HCT116 (cell line): Measurements from ENCODE around the gene AMMECR1.

Experiments used
- EZH2 ChIP-seq: fragments of 200-600 bp; sonication (generic); IDR thresholded peaks from 2 replicates; pipeline ENCODE4 v1.6.1; 2017; ENCODE audit warnings: antibody characterized with exemption, mixed run types
- EZH2phosphoT487 ChIP-seq: fragments of 200-600 bp; IDR thresholded peaks from 2 replicates; pipeline ENCODE4 v1.6.1; 2018; ENCODE audit warnings: antibody characterized with exemption, borderline replicate concordance
- JUND ChIP-seq: IDR thresholded peaks from 2 replicates; pipeline ENCODE4 v1.6.1; 2012
- POLR2A ChIP-seq: IDR thresholded peaks from 2 replicates; pipeline ENCODE4 v1.7.0; 2011; ENCODE audit warnings: borderline replicate concordance; ENCODE audit not compliant: insufficient read depth, insufficient read length; ENCODE audit errors: extremely low read depth
- POLR2AphosphoS5 ChIP-seq: IDR thresholded peaks from 2 replicates; pipeline ENCODE4 v1.6.1; 2011; ENCODE audit warnings: mild to moderate bottlenecking, low read depth, low read length, moderate library complexity
- RAD21 ChIP-seq: IDR thresholded peaks from 2 replicates; pipeline ENCODE4 v1.6.1; 2012; ENCODE audit warnings: low read depth, mild to moderate bottlenecking
- REST ChIP-seq: IDR thresholded peaks from 2 replicates; pipeline ENCODE4 v1.6.1; 2012; ENCODE audit warnings: low read depth
- YY1 ChIP-seq: IDR thresholded peaks from 2 replicates; pipeline ENCODE4 v1.6.1; 2011; ENCODE audit warnings: low read length, low read depth, moderate library complexity, mild to moderate bottlenecking; ENCODE audit not compliant: insufficient replicate concordance; ENCODE audit errors: extremely low read depth
- ZBTB33 ChIP-seq: IDR thresholded peaks from 2 replicates; pipeline ENCODE4 v1.6.1; 2011; ENCODE audit warnings: mild to moderate bottlenecking, low read length, moderate library complexity; ENCODE audit not compliant: insufficient replicate concordance; ENCODE audit errors: extremely low read depth
- ZNF274 ChIP-seq: fragments of 200-500 bp; sonication (Bioruptor generic); IDR thresholded peaks from 2 replicates; pipeline ENCODE4 v1.6.1; 2014; ENCODE audit warnings: mild to moderate bottlenecking, low read depth, low read length, inconsistent platforms
- TF ChIP-seq, protein P1 (sequence below), 3 experiments: fragments of 200-600 bp in 1 of 3; sonication (generic) in 1 of 3; IDR thresholded peaks in 2 of 3; conservative IDR thresholded peaks in 1 of 3; 2 replicates each; pipeline ENCODE4 v1.5.1; 2012 to 2017; ENCODE audit warnings: low read depth in 2 of 3, low read length in 2 of 3, antibody characterized with exemption in 1 of 3, borderline replicate concordance in 1 of 3, control low read depth in 1 of 3, mild to moderate bottlenecking in 1 of 3, mixed read lengths in 1 of 3, mixed run types in 1 of 3, moderate library complexity in 1 of 3; ENCODE audit not compliant: insufficient read depth in 1 of 3

GRCh38 chrX:110250847-110251246 is 67.0 kb downstream of the AMMECR1 start:
- TF ChIP-seq, protein P1, sequence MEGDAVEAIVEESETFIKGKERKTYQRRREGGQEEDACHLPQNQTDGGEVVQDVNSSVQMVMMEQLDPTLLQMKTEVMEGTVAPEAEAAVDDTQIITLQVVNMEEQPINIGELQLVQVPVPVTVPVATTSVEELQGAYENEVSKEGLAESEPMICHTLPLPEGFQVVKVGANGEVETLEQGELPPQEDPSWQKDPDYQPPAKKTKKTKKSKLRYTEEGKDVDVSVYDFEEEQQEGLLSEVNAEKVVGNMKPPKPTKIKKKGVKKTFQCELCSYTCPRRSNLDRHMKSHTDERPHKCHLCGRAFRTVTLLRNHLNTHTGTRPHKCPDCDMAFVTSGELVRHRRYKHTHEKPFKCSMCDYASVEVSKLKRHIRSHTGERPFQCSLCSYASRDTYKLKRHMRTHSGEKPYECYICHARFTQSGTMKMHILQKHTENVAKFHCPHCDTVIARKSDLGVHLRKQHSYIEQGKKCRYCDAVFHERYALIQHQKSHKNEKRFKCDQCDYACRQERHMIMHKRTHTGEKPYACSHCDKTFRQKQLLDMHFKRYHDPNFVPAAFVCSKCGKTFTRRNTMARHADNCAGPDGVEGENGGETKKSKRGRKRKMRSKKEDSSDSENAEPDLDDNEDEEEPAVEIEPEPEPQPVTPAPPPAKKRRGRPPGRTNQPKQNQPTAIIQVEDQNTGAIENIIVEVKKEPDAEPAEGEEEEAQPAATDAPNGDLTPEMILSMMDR (IDR thresholded peaks at IDR 0.05 in 2 of 3, conservative IDR thresholded peaks at IDR 0.05 in 1 of 3; ENCODE audit: borderline replicate concordance in 1 of 3, insufficient read depth in 1 of 3, low read depth in 2 of 3, low read length in 2 of 3): no peak
- no peak for TF ChIP-seq POLR2AphosphoS5
- TF ChIP-seq YY1: no peak
- no peak for TF ChIP-seq ZNF274
- no peak for TF ChIP-seq RAD21
- TF ChIP-seq POLR2A: no peak
- no peak for TF ChIP-seq EZH2phosphoT487
- no peak for TF ChIP-seq JUND
- no peak for TF ChIP-seq ZBTB33
- TF ChIP-seq REST: no peak
- TF ChIP-seq EZH2: no peak
